NT2/D1 (cell line): ENCODE results near the gene IFT25.

Experiments
- DNase-seq: peaks from one replicate; pipeline ENCODE4 v3.0.0-alpha.2; 2011; ENCODE audit warnings: low read depth, low spot score
- H3K27me3 ChIP-seq: 2 replicates; pipeline ENCODE4 v1.6.0; 2011; ENCODE audit warnings: mild to moderate bottlenecking; ENCODE audit not compliant: insufficient read length, insufficient read depth
- H3K36me3 ChIP-seq: 2 replicates; pipeline ENCODE4 v1.6.1; 2011; ENCODE audit warnings: mild to moderate bottlenecking, low read length, mixed read lengths; ENCODE audit not compliant: insufficient read depth, insufficient read length
- H3K4me1 ChIP-seq: 2 replicates; pipeline ENCODE4 v1.5.1; 2011; ENCODE audit not compliant: insufficient read depth, insufficient read length
- H3K4me3 ChIP-seq: 2 replicates; pipeline ENCODE4 v1.5.1; 2011; ENCODE audit warnings: low read depth; ENCODE audit not compliant: insufficient read length
- H3K9ac ChIP-seq: 2 replicates; pipeline ENCODE4 v1.6.0; 2011; ENCODE audit warnings: low read depth; ENCODE audit not compliant: insufficient read length
- H3K9me3 ChIP-seq: 2 replicates; pipeline ENCODE4 v1.5.1; 2011; ENCODE audit warnings: mild to moderate bottlenecking, low read length; ENCODE audit not compliant: insufficient read depth
- SUZ12 ChIP-seq: IDR thresholded peaks from 2 replicates; pipeline ENCODE4 v1.6.1; 2011; ENCODE audit not compliant: insufficient read length, insufficient read depth; ENCODE audit errors: extremely low read depth
- YY1 ChIP-seq: IDR thresholded peaks from 2 replicates; pipeline ENCODE4 v1.6.1; 2011; ENCODE audit not compliant: insufficient read length, insufficient read depth
- ZNF274 ChIP-seq: IDR thresholded peaks from 2 replicates; pipeline ENCODE4 v1.6.1; 2011; ENCODE audit warnings: mild to moderate bottlenecking, low read depth, low read length

Gene IFT25

DNA sequence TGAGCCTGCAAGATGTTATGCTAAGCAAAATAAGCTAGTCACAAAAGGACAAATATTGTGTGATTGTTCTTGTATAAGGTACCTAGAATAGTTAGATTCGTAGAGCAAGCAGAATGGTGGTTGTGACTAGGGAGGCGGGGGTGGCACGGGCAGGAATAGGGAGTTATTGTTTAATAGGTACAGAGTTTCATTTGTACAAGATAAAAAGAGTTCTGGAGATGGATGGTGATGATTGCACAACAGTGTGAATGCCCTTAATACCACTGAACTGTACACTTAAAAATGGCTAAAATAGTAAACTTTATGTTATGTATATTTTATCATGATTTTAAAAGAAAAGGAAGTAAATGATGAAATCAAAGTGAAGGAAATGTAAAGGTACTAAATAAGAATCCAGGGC is 21.3 kb upstream of the IFT25 start:
- no peak for DNase-seq
- no peaks in the 10 kb centered on the region for H3K27me3 ChIP-seq
- H3K9me3 ChIP-seq, result no peaks in the 10 kb centered on the region
- no peak for TF ChIP-seq ZNF274
- no peak for TF ChIP-seq SUZ12
- TF ChIP-seq YY1, result no peak
- H3K4me1 ChIP-seq, result peaks cover 6% of the 10 kb centered on the region
- peaks cover 78% of the 10 kb centered on the region for H3K36me3 ChIP-seq
- H3K9ac ChIP-seq, result no peak overlapping the region
- H3K4me3 ChIP-seq, result no peak overlapping the region

- no peak for DNase-seq
- Histone ChIP-seq H3K4me3 (no peak overlapping the region), H3K9me3 (no peaks in the 10 kb centered on the region), H3K36me3 (peaks cover 86% of the 10 kb centered on the region), H3K27me3 (no peaks in the 10 kb centered on the region), H3K9ac (no peak overlapping the region), H3K4me1 (peaks cover 6% of the 10 kb centered on the region)
- TF ChIP-seq YY1 (no peak), ZNF274 (no peak), SUZ12 (no peak)
Observed at GRCh38 chr1:53964109-53964508, 18.6 kb upstream of the IFT25 start.

DNA sequence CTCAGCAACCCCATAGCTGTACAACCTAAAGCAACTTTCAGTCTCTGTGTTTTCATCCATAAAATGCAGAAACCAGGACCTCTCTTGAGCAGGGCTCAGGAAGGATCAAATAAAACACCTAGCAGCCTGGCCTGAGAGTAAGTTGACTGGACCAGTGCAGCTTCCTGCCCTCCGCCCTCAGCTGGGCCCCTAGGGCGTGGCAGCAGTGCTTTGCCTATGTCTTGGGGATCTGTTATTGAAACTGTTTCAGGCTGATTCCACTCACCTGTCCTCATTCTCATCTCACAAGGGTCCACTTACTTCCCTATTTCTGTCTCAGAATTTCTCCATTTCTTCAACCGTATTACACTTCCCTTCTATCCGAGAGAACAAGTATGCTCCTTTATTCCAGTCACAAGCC is 18.0 kb upstream of the IFT25 start:
- Histone ChIP-seq H3K27me3 (no peaks in the 10 kb centered on the region), H3K36me3 (peaks cover 86% of the 10 kb centered on the region), H3K4me3 (no peak overlapping the region), H3K4me1 (peaks cover 6% of the 10 kb centered on the region), H3K9me3 (no peaks in the 10 kb centered on the region), H3K9ac (no peak overlapping the region)
- TF ChIP-seq SUZ12, result no peak
- TF ChIP-seq YY1, result no peak
- no peak for TF ChIP-seq ZNF274
- no peak for DNase-seq

DNA sequence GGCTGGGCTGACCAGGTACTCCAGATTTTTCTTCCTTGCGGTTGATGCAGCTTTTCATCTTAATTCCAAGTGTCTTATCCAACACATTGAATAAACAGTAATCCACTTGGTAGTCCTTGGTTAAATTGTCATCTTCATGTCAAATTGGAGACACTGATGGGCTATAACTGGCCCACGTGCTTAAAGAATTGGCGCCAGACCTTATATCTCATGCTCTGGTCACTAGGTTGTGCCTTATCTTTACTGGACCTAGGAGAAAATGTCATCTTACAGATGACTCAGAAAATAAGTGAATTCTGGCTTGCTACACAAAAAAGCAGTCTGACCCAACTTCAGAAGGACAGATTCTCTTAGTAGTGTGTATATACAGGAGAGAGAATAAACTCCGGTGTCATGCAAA is 16.9 kb upstream of the IFT25 start:
- TF ChIP-seq ZNF274 (no peak), SUZ12 (no peak), YY1 (no peak)
- Histone ChIP-seq H3K4me1 (peaks cover 6% of the 10 kb centered on the region), H3K9ac (no peak overlapping the region), H3K4me3 (no peak overlapping the region), H3K27me3 (no peaks in the 10 kb centered on the region), H3K9me3 (no peaks in the 10 kb centered on the region), H3K36me3 (peaks cover 82% of the 10 kb centered on the region)
- DNase-seq, result no peak

GRCh38 chr1:53959664-53960250 is 14.3 kb upstream of the IFT25 start:
- TF ChIP-seq YY1 (no peak), SUZ12 (no peak), ZNF274 (no peak)
- Histone ChIP-seq H3K4me1 (peaks cover 6% of the 10 kb centered on the region), H3K4me3 (no peak overlapping the region), H3K27me3 (no peaks in the 10 kb centered on the region), H3K36me3 (peaks cover 80% of the 10 kb centered on the region), H3K9me3 (no peaks in the 10 kb centered on the region), H3K9ac (no peak overlapping the region)
- DNase-seq, result no peak

GRCh38 chr1:53957194-53957818 is 11.8 kb upstream of the IFT25 start:
- H3K9ac ChIP-seq, result no peak overlapping the region

DNA sequence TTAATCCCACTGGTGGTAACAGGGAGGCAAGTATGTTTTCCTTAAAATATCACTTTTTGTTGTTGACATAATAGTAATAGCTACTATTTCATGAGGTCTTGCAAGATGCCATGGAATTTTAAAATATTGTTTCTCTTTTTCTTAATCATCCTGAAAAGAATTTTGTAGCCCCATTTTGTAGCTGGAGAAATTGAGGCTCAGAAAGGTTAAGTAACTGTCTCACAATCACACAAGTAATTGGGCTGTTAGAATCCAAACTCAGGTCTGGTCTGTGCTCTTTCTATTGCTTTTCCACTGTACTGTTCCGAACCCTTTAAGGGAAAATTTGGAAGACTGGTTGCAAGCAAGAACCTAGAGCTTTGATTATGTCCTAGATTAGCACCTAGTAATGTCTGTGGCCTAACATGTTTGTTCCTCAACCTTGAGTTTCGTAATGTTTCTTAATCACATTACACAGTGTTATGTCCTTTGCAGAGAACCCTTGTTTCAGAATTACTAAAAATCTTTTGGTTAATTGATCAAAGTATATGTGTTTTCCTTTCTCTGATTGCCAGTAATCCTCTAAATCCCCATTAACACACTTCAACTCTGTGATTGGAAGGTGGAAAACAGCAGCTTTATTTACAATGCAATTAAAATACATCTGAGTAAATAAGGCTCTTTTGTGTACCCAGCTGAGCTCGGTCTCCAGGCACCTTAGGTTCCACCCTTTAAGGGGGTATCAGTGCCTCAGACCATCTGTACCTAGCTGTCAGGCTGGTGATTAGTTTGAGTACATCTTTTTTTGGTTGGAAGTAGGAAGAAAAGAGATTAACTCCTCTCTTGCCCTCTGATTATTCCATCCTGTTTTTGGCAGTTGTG is 11.0 kb upstream of the IFT25 start:
- TF ChIP-seq YY1, result no peak
- no peak for TF ChIP-seq ZNF274
- TF ChIP-seq SUZ12, result no peak
- no peak for DNase-seq
- H3K27me3 ChIP-seq, result no peaks in the 10 kb centered on the region
- H3K36me3 ChIP-seq, result peaks cover 82% of the 10 kb centered on the region
- no peaks in the 10 kb centered on the region for H3K4me1 ChIP-seq
- H3K9ac ChIP-seq, result no peak overlapping the region
- no peaks in the 10 kb centered on the region for H3K9me3 ChIP-seq
- no peak overlapping the region for H3K4me3 ChIP-seq

More at GRCh38 chr1:53957194-53957818, 11.8 kb upstream of the IFT25 start:
- TF ChIP-seq SUZ12 (no peak), ZNF274 (no peak), YY1 (no peak)
- no peaks in the 10 kb centered on the region for H3K27me3 ChIP-seq
- peak; percentile 56 for DNase-seq
- H3K4me1 ChIP-seq, result no peaks in the 10 kb centered on the region
- peaks cover 82% of the 10 kb centered on the region for H3K36me3 ChIP-seq
- H3K4me3 ChIP-seq, result no peak overlapping the region
- no peaks in the 10 kb centered on the region for H3K9me3 ChIP-seq
